HG03060 (cell line): ENCODE results near the gene HINFP.
"Not testable (repeated sequence)": the region's sequence is repeated elsewhere in the genome, so short reads cannot be mapped to it uniquely, and the experiment has no call there.

Experiments used
- ATAC-seq: cut with Tn5 transposase; IDR thresholded peaks from one replicate; pipeline ENCODE4 v1.9.1; 2021; ENCODE audit warnings: low read depth, moderate number of reproducible peaks; ENCODE audit not compliant: unreplicated experiment

Gene HINFP

DNA sequence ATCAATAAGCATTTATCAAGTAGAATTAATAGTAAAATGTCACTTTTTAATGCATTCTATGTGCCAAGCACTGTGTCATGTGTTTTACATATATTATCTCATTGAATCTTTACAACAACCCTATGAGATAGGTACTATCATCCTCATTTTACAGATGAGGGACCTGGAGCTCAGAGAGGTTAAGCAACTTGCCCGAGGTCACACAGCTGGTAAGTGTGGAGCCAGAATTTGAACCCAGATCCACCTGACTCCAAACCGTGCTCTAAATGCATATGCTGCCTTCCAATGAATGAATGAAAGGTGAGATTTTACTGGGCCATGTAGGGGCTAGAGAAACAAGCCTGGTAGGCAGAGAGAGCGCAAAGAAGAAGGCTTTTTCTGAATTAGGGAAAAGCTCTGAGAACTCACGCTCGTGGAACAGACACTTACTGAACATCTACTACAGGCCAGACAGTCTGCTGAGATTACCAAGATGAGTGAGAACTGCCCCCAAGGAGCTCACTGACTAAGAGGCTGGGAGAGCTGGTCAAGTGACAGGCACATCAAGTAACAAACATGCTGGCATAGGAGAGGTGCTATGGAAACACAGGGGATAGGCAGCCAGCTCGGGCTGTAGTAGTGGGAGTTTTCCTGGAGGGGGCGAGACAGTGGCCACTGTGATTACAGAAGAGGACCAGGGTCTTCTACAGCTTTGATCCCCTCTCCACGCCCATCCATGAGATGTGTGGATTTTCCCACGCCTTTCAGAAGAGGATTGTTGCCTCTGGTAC is 31.9 kb downstream of the HINFP start:
- no peak for ATAC-seq

- ATAC-seq = no peak
Observed at GRCh38 chr11:119154178-119154577, 32.8 kb downstream of the HINFP start.

GRCh38 chr11:119155733-119156492 is 34.5 kb downstream of the HINFP start:
- no peak for ATAC-seq

GRCh38 chr11:119156496-119156895 is 35.1 kb downstream of the HINFP start:
- no peak for ATAC-seq

DNA sequence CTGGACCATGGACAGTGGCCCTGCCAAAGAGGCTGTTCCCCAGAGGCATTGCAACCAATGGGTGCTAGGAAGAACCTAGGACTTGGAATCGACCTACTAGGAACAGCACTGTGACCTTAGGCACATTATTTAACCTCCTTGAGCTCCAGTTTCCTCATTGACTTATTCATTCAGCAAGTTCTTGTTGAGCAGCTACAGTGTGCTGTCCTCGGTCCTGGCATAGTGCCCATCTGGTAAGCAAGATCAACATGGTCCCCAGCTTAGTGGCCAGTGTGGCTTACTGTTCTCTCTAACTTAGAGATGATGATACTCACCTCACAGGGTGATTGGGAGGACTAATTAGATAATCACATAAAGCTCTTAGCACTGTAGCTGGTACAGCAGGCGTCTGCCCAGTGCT is 35.7 kb downstream of the HINFP start:
- ATAC-seq = no peak

GRCh38 chr11:119158467-119158866 is 37.1 kb downstream of the HINFP start:
- ATAC-seq = no peak

DNA sequence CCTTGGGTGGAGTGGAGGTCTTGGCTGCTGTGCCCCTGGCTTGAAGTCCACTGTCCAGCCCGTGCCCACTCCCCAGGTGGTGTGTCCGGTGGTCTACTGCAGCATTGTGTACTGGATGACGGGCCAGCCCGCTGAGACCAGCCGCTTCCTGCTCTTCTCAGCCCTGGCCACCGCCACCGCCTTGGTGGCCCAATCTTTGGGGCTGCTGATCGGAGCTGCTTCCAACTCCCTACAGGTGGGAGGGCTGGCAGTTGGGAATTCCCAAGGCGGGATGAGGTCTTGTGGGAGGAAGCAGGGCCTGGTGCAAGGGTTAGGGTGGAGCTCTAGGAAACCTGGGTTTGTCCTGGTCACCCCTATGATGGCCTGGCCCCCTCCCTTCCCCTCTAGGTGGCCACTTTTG is 38.8 kb downstream of the HINFP start:
- no peak for ATAC-seq

DNA sequence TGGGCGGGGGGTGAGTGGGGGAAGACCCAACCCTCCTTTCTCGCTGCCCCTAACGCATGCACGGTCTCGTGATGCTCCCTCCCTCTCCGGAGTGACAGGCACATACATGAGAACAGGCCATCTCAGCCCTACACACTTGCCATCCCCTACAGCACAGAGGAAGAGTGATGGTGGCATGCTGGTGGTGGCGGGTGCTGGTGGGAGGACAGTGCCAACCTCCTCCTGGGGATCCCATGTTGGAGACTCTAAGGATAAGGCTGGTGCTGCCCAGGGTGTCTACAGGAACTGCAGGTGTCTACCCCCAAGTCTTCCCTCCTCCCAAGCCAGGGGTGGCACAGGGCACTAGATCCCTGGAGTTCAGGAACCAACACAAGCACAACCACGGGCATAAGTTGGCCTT is 40.5 kb downstream of the HINFP start:
- no peak for ATAC-seq

DNA sequence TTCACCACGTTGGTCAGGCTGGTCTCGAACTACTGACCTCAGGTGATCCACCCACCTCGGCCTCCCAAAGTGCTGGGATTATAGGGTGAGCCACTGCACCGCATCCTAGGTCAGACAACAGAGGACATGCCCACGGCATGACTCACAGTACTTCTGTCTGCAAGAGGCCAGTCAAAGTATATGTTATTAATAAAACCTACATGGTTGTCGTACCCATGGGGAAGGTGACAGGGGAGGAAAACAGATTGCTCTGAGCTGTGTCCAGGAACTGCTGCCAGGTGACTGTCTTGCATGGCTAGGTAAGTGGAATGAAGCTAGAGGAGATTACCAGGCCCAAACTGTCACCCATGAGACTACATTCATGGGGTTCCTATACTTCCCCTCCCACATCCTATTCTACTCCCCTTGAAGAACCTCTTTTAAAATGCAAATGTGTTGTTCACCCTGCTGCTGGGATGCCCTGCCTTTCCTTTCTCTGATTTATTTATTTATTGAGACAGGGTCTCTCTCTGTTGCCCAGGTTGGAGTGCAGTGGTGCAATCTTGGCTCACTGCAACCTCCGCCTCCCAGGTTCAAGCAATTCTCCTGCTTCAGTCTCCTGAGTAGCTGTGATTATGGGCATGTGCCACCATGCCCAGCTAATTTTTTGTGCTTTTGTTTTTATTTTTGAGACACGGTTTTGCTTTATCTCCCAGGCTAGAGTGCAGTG is 45.1 kb downstream of the HINFP start:
- no peak for ATAC-seq

- not testable (repeated sequence) for ATAC-seq
Observed at GRCh38 chr11:119167077-119167458, 45.7 kb downstream of the HINFP start.

DNA sequence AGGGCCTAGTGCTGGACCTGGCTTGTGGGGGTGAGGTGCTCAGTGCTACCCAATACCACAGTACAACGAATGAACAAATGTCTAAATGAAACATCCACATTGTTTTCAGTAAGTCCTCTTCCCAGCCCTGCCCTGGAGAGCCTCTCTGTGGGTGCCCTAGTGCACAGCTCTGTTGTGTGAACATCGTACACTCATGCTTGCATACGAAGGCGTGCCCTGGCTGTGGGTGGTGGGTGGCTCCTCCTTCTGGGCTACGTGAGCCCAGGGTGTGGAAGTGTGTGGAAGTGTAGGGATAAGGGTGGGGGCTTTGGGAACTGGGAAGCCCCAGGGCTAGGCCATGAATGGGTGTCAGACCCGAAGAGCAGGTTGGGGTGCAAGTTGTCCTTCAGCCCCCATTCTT is 46.6 kb downstream of the HINFP start:
- ATAC-seq = no peak

- ATAC-seq = no peak
Observed at GRCh38 chr11:119168471-119169281, 47.3 kb downstream of the HINFP start, which contains the start of gene NLRX1. TSS of gene NLRX1 (plus strand) at chr11:119168725. CDS start at chr11:119171404, 2,679 bp downstream.

- ATAC-seq = no peak
Observed at GRCh38 chr11:119169282-119169719, 47.9 kb downstream of the HINFP start.

DNA sequence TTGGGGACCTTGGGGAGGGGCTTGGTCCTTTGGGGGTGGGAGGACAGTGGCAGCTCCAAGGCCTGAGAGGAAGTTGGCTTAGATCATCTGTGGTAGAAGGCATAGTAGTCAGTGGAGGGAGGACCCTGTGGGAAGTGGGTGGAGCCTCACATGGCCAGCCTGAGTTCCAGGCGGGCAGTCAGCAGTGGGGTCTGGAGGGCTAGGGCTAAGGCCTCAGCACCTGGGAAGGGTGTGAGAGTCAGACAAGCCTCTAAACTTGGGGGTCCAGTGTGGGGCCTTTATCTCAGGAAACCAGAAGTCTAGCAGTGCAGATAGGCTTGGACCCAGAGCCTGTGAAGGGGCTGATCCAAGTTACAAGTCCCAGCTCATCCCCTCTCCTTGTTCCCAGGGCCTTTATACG is 51.1 kb downstream of the HINFP start:
- no peak for ATAC-seq

- ATAC-seq = no peak
Observed at GRCh38 chr11:119173453-119173852, 52.1 kb downstream of the HINFP start.

- no peak for ATAC-seq
Observed at GRCh38 chr11:119175493-119176077, 54.2 kb downstream of the HINFP start.

- no peak for ATAC-seq
Observed at GRCh38 chr11:119178166-119178680, 56.8 kb downstream of the HINFP start.

GRCh38 chr11:119179342-119179741 is 58.0 kb downstream of the HINFP start:
- ATAC-seq = no peak

DNA sequence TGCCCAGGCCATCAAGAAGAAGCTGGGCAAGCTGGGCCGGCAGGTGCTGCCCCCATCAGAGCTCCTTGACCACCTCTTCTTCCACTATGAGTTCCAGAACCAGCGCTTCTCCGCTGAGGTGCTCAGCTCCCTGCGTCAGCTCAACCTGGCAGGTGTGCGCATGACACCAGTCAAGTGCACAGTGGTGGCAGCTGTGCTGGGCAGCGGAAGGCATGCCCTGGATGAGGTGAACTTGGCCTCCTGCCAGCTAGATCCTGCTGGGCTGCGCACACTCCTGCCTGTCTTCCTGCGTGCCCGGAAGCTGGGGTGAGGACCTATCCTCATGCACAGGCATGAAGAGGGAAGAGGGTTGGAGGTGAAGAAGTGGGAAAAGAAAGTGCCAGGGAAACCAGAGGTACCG is 58.6 kb downstream of the HINFP start:
- ATAC-seq = no peak
